ENCODE measurements around the gene TUT1. TPM values are rescaled to one million over a fixed set of nuclear protein-coding genes. Genes with fewer than 3 reads are reported as not detected.

TUT1 gene
- total RNA-seq, 1 experiment from 2014 or later, result 20.7 TPM

DNA sequence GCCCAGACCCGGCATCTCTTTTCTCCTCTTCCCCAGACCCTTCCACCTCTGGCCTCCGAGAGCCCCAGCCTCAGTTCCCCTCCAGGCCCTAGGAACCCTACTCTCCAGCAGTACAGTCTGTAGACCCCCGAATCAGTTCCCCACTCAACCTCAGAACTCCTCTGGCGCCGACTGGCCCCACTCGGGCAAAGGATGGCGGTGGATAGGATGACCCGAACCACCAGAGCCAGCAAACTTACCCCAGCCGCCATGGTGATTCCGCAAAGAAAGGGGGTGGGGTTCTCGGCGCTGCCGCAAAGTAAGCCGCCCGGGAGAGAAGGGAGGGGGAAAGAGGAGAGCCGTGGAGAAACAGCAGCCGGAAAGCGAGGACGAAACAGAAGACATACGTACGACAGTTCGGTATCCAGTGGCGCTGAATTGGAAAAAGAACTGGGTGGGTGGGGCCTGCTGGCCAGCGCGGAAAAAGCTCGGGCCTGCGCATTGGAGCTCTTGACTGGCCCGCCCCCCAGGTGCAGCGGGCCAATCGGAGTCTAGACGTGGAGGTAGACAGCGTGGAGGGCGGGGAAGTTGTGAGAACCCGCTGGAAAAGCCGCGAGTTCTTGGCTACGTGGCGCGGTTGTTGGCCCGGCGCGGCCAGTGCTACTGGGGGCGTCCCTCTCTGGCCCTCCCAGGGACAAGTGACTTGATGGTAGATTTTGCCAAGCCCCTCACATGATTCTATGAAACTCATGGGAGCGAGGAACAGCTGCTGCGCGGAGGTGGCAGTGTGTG lies 17.5 kb downstream of the TUT1 start, which contains the start of gene EEF1G:
TSS of gene EEF1G (minus strand) at position 300 of the 771 bp plus-strand sequence. CDS start at position 251, 49 bp downstream.
- H4K8ac ChIP-seq (replicated peaks; ENCODE audit: insufficient read length, low read depth, low read length), result no peak within 1 kb of the TSS
- no peak within 1 kb of the TSS for H4K91ac ChIP-seq (ENCODE audit: insufficient read length, low read depth, low read length)
- no peak within 1 kb of the TSS for H3K4ac ChIP-seq (ENCODE audit: low read depth, low read length)
- Mint-ChIP-seq H3K4me3 (peak within 1 kb of the TSS; percentile 99 to 100), H3K36me3 (ENCODE audit: insufficient read depth in 1 of 3, low read depth in 3 of 3) (peaks cover 44 to 81% (median 73%) of the 10 kb centered on the region in 3 experiments), H3K27ac (peak within 1 kb of the TSS; percentile 95 to 99 (median 99)), H3K27me3 (ENCODE audit: low read depth) (no peaks in the 10 kb centered on the region), H3K9me3 (no peaks in the 10 kb centered on the region), H3K4me1 (peaks cover 38 to 39% of the 10 kb centered on the region in 2 experiments)
- H3K27me3 ChIP-seq (ENCODE audit: insufficient read depth, low read length), result no peaks in the 10 kb centered on the region
- no peak within 1 kb of the TSS for H2BK120ac ChIP-seq (ENCODE audit: low read depth, low read length, poor library complexity, severe bottlenecking)
- H3K14ac ChIP-seq (ENCODE audit: insufficient read depth, low read length), result peak within 1 kb of the TSS; percentile 86
- TF ChIP-seq, protein P1, sequence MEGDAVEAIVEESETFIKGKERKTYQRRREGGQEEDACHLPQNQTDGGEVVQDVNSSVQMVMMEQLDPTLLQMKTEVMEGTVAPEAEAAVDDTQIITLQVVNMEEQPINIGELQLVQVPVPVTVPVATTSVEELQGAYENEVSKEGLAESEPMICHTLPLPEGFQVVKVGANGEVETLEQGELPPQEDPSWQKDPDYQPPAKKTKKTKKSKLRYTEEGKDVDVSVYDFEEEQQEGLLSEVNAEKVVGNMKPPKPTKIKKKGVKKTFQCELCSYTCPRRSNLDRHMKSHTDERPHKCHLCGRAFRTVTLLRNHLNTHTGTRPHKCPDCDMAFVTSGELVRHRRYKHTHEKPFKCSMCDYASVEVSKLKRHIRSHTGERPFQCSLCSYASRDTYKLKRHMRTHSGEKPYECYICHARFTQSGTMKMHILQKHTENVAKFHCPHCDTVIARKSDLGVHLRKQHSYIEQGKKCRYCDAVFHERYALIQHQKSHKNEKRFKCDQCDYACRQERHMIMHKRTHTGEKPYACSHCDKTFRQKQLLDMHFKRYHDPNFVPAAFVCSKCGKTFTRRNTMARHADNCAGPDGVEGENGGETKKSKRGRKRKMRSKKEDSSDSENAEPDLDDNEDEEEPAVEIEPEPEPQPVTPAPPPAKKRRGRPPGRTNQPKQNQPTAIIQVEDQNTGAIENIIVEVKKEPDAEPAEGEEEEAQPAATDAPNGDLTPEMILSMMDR (conservative IDR thresholded peaks at IDR 0.05), result no peak
- no peak within 1 kb of the TSS for H3K56ac ChIP-seq (ENCODE audit: insufficient read length, low read depth, low read length)
- H2BK5ac ChIP-seq (ENCODE audit: insufficient read length, low read length), result peak within 1 kb of the TSS; percentile 74
- peak within 1 kb of the TSS; percentile 92 for H3K9ac ChIP-seq (ENCODE audit: extremely low read depth, insufficient read length, low read length)
- peak within 1 kb of the TSS; percentile 98 for H3K4me2 ChIP-seq (ENCODE audit: insufficient read depth, insufficient read length, low read length)
- H3K23me2 ChIP-seq (ENCODE audit: insufficient read length, low read depth, low read length, poor library complexity, severe bottlenecking), result peaks cover 13% of the 10 kb centered on the region
- H3K9me3 ChIP-seq (ENCODE audit: control insufficient read depth, low read depth, low read length), result no peaks in the 10 kb centered on the region
- no peak within 1 kb of the TSS for H2AFZ ChIP-seq (ENCODE audit: low read length)
- peak within 1 kb of the TSS; percentile 66 for H3K18ac ChIP-seq (ENCODE audit: insufficient read length, low read depth, low read length)
- no peak within 1 kb of the TSS for H4K5ac ChIP-seq (ENCODE audit: insufficient read length, low read depth, low read length)
- no peaks in the 10 kb centered on the region for H3K4me1 ChIP-seq (ENCODE audit: insufficient read depth, low read length)
- no peak within 1 kb of the TSS for H3K23ac ChIP-seq (ENCODE audit: insufficient read length, low read depth, low read length)
- H2BK12ac ChIP-seq (ENCODE audit: insufficient read length, low read depth, low read length), result no peak within 1 kb of the TSS
- H2BK15ac ChIP-seq (ENCODE audit: low read depth, low read length), result no peak within 1 kb of the TSS
- H3K79me2 ChIP-seq (ENCODE audit: insufficient read depth, low read length), result peaks cover 12% of the 10 kb centered on the region; the same call in 1 of the 2 replicates
- H3K27ac ChIP-seq (ENCODE audit: insufficient read length, low read depth, low read length), result no peak within 1 kb of the TSS
- no peak within 1 kb of the TSS for H2AK5ac ChIP-seq (ENCODE audit: insufficient read length, low read length)
- no peaks in the 10 kb centered on the region for H4K20me1 ChIP-seq (ENCODE audit: control insufficient read depth, insufficient read depth, insufficient read length)
- no peak within 1 kb of the TSS for H3T11ph ChIP-seq (ENCODE audit: low read length)
- WGBS (ENCODE audit: extremely low coverage, insufficient read length, low lambda C conversion rate), result no CpG with 5 or more reads among the region's 46 CpGs
- no peak within 1 kb of the TSS for H2BK20ac ChIP-seq (ENCODE audit: low read depth, low read length, poor library complexity, severe bottlenecking)
- DNase-seq, result peak; percentile 100
- peaks cover 8% of the 10 kb centered on the region for H3K79me1 ChIP-seq (ENCODE audit: insufficient read depth, low read depth, low read length, poor library complexity, severe bottlenecking)

Data from H9 (cell line).